WTC11 (cell line): ENCODE results near the gene UBXN11. TPM values are rescaled to one million over a fixed set of nuclear protein-coding genes. Genes with fewer than 3 reads are reported as not detected.
A peak's percentile ranks its signal among the peaks of the same experiment; 100 is the strongest.

Experiments
- ATAC-seq: fragments of 200-7000 bp; cut with Tn5 transposase; 2 replicates; pipeline ENCODE4 v1.10.0; 2021; ENCODE audit warnings: mild to moderate bottlenecking, moderate library complexity
- CTCF ChIA-PET: fragments of 300-600 bp; sonication (Branson Sonifier 250); formaldehyde crosslinking; loops from one replicate; lab custom pipeline; 2021; ENCODE audit warnings: antibody characterized with exemption; lab: Charles Lee
- POLR2A ChIA-PET: fragments of 350-600 bp; sonication (Branson Sonifier 250); formaldehyde crosslinking; loops from one replicate; lab custom pipeline; 2021; ENCODE audit warnings: antibody characterized with exemption; lab: Charles Lee
- DNase-seq: peaks from one replicate; pipeline ENCODE4 v3.0.0; 2021; ENCODE audit warnings: low spot score
- H3K27ac Mint-ChIP-seq: 2 replicates; pipeline ENCODE4 v1.8.0; 2021; ENCODE audit warnings: mixed read lengths
- H3K27me3 Mint-ChIP-seq: 2 replicates; pipeline ENCODE4 v1.8.0; 2021; ENCODE audit warnings: low read depth, mild to moderate bottlenecking, moderate library complexity, mixed read lengths
- H3K36me3 Mint-ChIP-seq: 2 replicates; pipeline ENCODE4 v1.8.0; 2021; ENCODE audit warnings: mixed read lengths
- H3K4me1 Mint-ChIP-seq: 2 replicates; pipeline ENCODE4 v1.8.0; 2022; ENCODE audit warnings: mixed read lengths
- H3K4me3 Mint-ChIP-seq: 2 replicates; pipeline ENCODE4 v1.8.0; 2021; ENCODE audit warnings: mild to moderate bottlenecking, moderate library complexity, mixed read lengths
- H3K9me3 Mint-ChIP-seq: 2 replicates; pipeline ENCODE4 v1.8.0; 2021; ENCODE audit warnings: mixed read lengths
- CBFB ChIP-seq: sonication (generic); formaldehyde crosslinking; IDR thresholded peaks from 2 replicates; pipeline ENCODE4 v1.8.1; 2022; ENCODE audit warnings: mild to moderate bottlenecking, low read depth, missing genetic modification reagents
- ETV6 ChIP-seq: sonication (generic); formaldehyde crosslinking; IDR thresholded peaks from 2 replicates; pipeline ENCODE4 v1.8.1; 2022; ENCODE audit warnings: mild to moderate bottlenecking, missing genetic modification reagents
- FOXK1 ChIP-seq: sonication (generic); formaldehyde crosslinking; IDR thresholded peaks from 2 replicates; pipeline ENCODE4 v1.8.0; 2022; ENCODE audit warnings: mild to moderate bottlenecking, moderate library complexity, missing genetic modification reagents
- NR2C2 ChIP-seq: sonication (generic); formaldehyde crosslinking; IDR thresholded peaks from 2 replicates; pipeline ENCODE4 v1.8.0; 2022; ENCODE audit warnings: mild to moderate bottlenecking, missing genetic modification reagents
- OVOL2 ChIP-seq: fragments of 250-450 bp; sonication (Bioruptor Pico); IDR thresholded peaks from 2 replicates; pipeline ENCODE4 v1.9.0; 2021; ENCODE audit warnings: mild to moderate bottlenecking, borderline replicate concordance
- RORB ChIP-seq: fragments of 250-450 bp; sonication (Bioruptor Pico); IDR thresholded peaks from 2 replicates; pipeline ENCODE4 v1.9.0; 2021; ENCODE audit warnings: mild to moderate bottlenecking
- ZBTB21 ChIP-seq: sonication (generic); formaldehyde crosslinking; IDR thresholded peaks from 2 replicates; pipeline ENCODE4 v1.8.1; 2023; ENCODE audit warnings: mild to moderate bottlenecking, missing genetic modification reagents, borderline replicate concordance
- ZNF423 ChIP-seq: fragments of 250-450 bp; sonication (Bioruptor Pico); IDR thresholded peaks from 2 replicates; pipeline ENCODE4 v2.1.2; 2022; ENCODE audit warnings: mild to moderate bottlenecking, moderate library complexity
- total RNA-seq: library from RNA; stranded (reverse); gene quantifications from 3 replicates; pipeline ENCODE4 v1.2.3, GENCODE V29; 2021
- TF ChIP-seq, protein P1 (sequence below): sonication (generic); formaldehyde crosslinking; IDR thresholded peaks from 2 replicates; pipeline ENCODE4 v1.8.1; 2023; ENCODE audit warnings: mild to moderate bottlenecking, missing genetic modification reagents, moderate library complexity
- TF ChIP-seq, protein P2 (sequence below): sonication (generic); formaldehyde crosslinking; IDR thresholded peaks from 2 replicates; pipeline ENCODE4 v1.8.1; 2023; ENCODE audit warnings: mild to moderate bottlenecking, moderate library complexity, missing genetic modification reagents
- TF ChIP-seq, protein P3 (sequence below): fragments of 250-450 bp; sonication (Bioruptor Pico); IDR thresholded peaks from 2 replicates; pipeline ENCODE4 v1.9.0; 2021; ENCODE audit warnings: mild to moderate bottlenecking
- TF ChIP-seq, protein P4 (sequence below): sonication (generic); formaldehyde crosslinking; IDR thresholded peaks from 2 replicates; pipeline ENCODE4 v1.8.0; 2022; ENCODE audit warnings: missing genetic modification reagents

The UBXN11 gene
- total RNA-seq, 1 experiment from 2014 or later = 14.1 TPM

DNA sequence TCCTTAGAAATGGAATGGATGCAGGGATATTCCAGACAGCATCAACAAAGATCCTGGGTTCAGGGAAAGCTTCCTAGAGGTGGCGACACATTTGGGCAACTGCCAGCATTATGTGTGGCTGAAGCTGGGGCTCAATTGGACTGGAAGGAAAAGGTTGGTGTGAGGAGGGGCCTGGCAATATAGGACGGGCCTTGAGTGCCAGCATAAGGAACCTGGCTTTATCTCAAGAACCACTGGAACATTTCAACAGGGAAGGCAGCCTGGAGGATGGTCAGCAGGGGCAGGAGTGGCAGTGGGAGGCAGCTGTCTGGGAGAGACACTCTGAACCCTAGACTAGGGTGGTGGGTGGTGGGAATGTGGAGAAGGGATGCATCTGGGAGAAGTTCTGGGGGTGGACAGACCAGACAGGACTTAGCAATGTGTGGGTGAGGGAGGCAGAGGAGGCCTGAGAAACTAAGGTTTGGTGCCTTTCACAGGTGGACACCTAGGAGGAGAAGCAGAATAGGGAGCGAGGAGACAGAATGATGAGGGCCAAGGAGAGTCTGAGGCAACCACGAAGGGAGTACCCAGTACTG, 23.1 kb downstream of the UBXN11 start:
- TF ChIP-seq, protein P1, sequence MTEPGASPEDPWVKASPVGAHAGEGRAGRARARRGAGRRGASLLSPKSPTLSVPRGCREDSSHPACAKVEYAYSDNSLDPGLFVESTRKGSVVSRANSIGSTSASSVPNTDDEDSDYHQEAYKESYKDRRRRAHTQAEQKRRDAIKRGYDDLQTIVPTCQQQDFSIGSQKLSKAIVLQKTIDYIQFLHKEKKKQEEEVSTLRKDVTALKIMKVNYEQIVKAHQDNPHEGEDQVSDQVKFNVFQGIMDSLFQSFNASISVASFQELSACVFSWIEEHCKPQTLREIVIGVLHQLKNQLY (CRISPR knock-in tag) = no peak
- TF ChIP-seq, protein P2, sequence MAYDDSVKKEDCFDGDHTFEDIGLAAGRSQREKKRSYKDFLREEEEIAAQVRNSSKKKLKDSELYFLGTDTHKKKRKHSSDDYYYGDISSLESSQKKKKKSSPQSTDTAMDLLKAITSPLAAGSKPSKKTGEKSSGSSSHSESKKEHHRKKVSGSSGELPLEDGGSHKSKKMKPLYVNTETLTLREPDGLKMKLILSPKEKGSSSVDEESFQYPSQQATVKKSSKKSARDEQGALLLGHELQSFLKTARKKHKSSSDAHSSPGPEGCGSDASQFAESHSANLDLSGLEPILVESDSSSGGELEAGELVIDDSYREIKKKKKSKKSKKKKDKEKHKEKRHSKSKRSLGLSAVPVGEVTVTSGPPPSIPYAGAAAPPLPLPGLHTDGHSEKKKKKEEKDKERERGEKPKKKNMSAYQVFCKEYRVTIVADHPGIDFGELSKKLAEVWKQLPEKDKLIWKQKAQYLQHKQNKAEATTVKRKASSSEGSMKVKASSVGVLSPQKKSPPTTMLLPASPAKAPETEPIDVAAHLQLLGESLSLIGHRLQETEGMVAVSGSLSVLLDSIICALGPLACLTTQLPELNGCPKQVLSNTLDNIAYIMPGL (CRISPR knock-in tag) = no peak
- TF ChIP-seq OVOL2 = no peak
- CTCF ChIA-PET = interaction anchor here (1.1 to 11.1 kb wide), 8 partner anchors 26 to 134 kb away, joined by 3 to 306 read pairs (median 7); partner anchors contain the start of genes CATSPER4, CD52 and CEP85
- POLR2A ChIA-PET = no interaction called here
- no peaks in the 10 kb centered on the region for H3K9me3 Mint-ChIP-seq
- no peak overlapping the region for H3K4me3 Mint-ChIP-seq
- no peak for DNase-seq
- peaks cover 45% of the 10 kb centered on the region for H3K4me1 Mint-ChIP-seq
- peak overlapping the region; percentile 70 for H3K27ac Mint-ChIP-seq
- ATAC-seq = no peak
- no peaks in the 10 kb centered on the region; the same call in 1 of the 2 replicates for H3K27me3 Mint-ChIP-seq
- H3K36me3 Mint-ChIP-seq = peaks cover 4% of the 10 kb centered on the region

DNA sequence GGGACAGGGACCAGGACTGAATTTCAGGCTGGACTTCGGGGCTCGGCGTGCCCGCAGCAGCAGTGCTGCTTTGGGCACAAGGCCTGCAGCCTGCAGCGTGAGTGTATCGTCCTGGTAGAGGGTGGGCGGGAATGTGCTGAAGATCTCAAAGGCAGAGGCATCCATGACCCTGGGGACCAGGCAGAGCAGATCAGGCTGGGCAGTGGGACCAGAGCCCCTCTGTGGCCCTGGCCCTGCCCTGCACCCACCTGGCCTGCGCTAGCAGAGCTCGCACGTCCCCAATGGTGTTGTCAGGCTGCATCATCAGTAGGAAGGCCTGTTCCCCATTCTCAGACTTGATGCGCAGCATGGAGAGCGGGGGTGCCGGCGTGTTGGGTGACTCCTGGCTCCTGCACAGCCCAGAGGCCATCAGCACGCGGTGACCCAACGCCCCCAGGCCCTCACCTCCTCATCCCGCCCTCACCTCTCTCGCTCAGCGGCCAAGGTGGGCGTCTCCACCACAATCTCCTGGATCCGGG, 24.0 kb downstream of the UBXN11 start:
- ChIA-PET CTCF (interaction anchor here (0.6 to 11.1 kb wide), 13 partner anchors 8 to 716 kb away, joined by 3 to 306 read pairs (median 5); partner anchors contain the start of genes CATSPER4, CD52 and CEP85), POLR2A (interaction anchor here (0.5 to 1.2 kb wide), 3 partner anchors 10 to 48 kb away, joined by 3 to 5 read pairs (median 3); partner anchors contain the start of genes CD52 and CEP85)
- Mint-ChIP-seq H3K4me1 (peaks cover 45% of the 10 kb centered on the region), H3K4me3 (peak overlapping the region; percentile 8; the same call in 1 of the 2 replicates), H3K9me3 (no peaks in the 10 kb centered on the region), H3K27ac (peak overlapping the region; percentile 27; the same call in 1 of the 2 replicates), H3K27me3 (no peaks in the 10 kb centered on the region), H3K36me3 (peaks cover 13% of the 10 kb centered on the region)
- DNase-seq (no peak), ATAC-seq (peak; percentile 2)
- TF ChIP-seq, protein P3, sequence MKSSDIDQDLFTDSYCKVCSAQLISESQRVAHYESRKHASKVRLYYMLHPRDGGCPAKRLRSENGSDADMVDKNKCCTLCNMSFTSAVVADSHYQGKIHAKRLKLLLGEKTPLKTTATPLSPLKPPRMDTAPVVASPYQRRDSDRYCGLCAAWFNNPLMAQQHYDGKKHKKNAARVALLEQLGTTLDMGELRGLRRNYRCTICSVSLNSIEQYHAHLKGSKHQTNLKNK (CRISPR knock-in tag) = 0 out of 2 replicates have a peak, but pooled peaks have one; percentile 25
- TF ChIP-seq NR2C2 (CRISPR knock-in tag) = 0 out of 2 replicates have a peak, but pooled peaks have one; percentile 42
- TF ChIP-seq RORB (CRISPR knock-in tag) = no peak

DNA sequence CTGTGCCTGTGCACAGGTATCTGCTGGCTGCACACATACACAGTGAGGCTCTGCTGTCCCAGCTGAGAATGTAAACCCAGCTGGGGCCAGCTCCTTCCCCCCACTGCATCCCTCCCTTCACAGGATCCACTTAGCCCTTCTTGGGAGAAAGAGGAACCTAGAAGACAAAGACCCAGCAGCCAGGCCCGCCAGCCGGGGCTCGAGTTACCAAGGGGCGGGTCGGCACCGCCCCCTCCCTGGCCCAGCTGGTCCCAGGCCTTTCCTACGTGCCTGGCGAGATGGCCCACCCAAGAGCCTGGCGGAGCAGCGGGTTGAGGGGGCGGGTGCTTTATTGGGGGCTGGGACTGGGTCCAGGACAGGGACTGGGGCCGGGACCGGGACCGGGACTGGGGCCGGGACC, 24.5 kb downstream of the UBXN11 start:
- H3K36me3 Mint-ChIP-seq = peaks cover 18% of the 10 kb centered on the region
- no peaks in the 10 kb centered on the region for H3K9me3 Mint-ChIP-seq
- TF ChIP-seq CBFB (CRISPR knock-in tag) (no peak), ZNF423 (CRISPR knock-in tag) (no peak), FOXK1 (peak; percentile 48; the same call in 1 of the 2 replicates), ZBTB21 (CRISPR knock-in tag) (no peak), NR2C2 (CRISPR knock-in tag) (no peak), ETV6 (CRISPR knock-in tag) (no peak)
- TF ChIP-seq, protein P4, sequence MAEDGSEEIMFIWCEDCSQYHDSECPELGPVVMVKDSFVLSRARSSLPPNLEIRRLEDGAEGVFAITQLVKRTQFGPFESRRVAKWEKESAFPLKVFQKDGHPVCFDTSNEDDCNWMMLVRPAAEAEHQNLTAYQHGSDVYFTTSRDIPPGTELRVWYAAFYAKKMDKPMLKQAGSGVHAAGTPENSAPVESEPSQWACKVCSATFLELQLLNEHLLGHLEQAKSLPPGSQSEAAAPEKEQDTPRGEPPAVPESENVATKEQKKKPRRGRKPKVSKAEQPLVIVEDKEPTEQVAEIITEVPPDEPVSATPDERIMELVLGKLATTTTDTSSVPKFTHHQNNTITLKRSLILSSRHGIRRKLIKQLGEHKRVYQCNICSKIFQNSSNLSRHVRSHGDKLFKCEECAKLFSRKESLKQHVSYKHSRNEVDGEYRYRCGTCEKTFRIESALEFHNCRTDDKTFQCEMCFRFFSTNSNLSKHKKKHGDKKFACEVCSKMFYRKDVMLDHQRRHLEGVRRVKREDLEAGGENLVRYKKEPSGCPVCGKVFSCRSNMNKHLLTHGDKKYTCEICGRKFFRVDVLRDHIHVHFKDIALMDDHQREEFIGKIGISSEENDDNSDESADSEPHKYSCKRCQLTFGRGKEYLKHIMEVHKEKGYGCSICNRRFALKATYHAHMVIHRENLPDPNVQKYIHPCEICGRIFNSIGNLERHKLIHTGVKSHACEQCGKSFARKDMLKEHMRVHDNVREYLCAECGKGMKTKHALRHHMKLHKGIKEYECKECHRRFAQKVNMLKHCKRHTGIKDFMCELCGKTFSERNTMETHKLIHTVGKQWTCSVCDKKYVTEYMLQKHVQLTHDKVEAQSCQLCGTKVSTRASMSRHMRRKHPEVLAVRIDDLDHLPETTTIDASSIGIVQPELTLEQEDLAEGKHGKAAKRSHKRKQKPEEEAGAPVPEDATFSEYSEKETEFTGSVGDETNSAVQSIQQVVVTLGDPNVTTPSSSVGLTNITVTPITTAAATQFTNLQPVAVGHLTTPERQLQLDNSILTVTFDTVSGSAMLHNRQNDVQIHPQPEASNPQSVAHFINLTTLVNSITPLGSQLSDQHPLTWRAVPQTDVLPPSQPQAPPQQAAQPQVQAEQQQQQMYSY (CRISPR knock-in tag) = no peak
- DNase-seq (peak; percentile 82), ATAC-seq (peak; percentile 40)
- ChIA-PET POLR2A (interaction anchor here (0.5 to 1.2 kb wide), 3 partner anchors 10 to 47 kb away, joined by 3 to 5 read pairs (median 3); partner anchors contain the start of genes CD52 and CEP85), CTCF (interaction anchor here (0.6 to 11.1 kb wide), 16 partner anchors 8 to 716 kb away, joined by 3 to 306 read pairs (median 6); partner anchors contain the start of genes CATSPER4, CD52 and CEP85)
- no peaks in the 10 kb centered on the region for H3K27me3 Mint-ChIP-seq
- peak overlapping the region; percentile 96 for H3K27ac Mint-ChIP-seq
- peak overlapping the region; percentile 85 for H3K4me3 Mint-ChIP-seq
- H3K4me1 Mint-ChIP-seq = peaks cover 45% of the 10 kb centered on the region
